Anterior cingulate cortex (tissue), 58 donors: ENCODE data around the gene AARS2.
"Not testable (repeated sequence)": the region's sequence is repeated elsewhere in the genome, so short reads cannot be mapped to it uniquely, and the experiment has no call there.

Experiments used
- DNase-seq, 58 donors: peaks; one replicate each; lab custom pipeline; 2025; lab: John Stamatoyannopoulos, UW

The AARS2 gene

GRCh38 chr6:44333273-44333919, 20.2 kb upstream of the AARS2 start:
- peak in 1 of 58 donors; percentile 21 for DNase-seq

- DNase-seq = no peak
Measured at GRCh38 chr6:44332585-44332984, 19.4 kb upstream of the AARS2 start.

DNA sequence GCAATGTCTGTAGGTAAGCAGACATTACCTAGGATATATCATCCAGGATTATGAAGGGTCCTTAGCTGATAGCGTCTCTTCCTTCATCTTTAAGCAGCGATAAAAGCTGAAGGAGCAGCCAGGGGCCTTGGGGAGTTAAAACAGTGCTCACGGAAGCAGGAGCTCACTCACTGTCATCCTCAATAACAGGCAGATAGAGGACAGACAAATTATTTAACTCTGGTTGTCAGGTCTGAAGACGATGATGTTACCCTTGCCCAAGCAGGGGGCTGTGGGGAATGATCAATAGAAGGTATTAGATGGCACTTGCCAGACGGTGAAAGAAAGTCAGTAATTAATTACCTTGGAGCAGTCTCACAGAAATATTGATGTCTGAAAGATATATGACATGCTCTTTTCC, 16.7 kb upstream of the AARS2 start:
- no peak for DNase-seq

DNA sequence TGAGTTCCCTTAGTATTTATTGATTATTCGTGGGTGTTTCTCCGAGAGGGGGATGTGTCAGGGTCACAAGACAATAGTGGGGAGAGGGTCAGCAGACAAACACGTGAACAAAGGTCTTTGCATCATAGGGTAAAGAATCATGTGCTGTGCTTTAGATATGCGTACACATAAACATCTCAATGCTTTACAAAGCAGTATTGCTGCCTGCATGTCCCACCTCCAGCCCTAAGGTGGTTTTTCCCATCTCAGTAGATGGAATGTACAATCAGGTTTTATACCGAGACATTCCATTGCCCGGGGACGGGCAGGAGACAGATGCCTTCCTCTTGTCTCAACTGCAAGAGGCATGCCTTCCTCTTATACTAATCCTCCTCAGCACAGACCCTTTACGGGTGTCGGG, 15.1 kb upstream of the AARS2 start:
- DNase-seq = not testable (repeated sequence)

DNA sequence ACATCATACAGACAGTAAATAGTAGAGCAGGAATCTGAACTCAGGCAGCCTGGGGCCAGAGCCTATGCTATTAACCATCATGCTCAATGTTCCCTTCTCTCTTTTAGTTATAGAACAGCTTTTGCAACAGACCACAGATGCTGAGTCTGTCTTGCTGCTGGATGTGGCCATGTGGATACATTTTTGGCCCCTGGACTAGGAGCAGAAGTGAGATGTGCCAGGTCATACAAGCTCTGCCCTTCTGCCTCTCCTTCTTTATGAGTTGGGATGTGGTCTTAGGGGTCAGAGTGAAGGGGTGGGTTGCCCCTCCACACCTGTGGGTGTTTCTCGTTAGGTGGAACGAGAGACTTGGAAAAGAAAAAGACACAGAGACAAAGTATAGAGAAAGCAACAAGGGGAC, 14.6 kb upstream of the AARS2 start:
- no peak for DNase-seq

GRCh38 chr6:44327096-44327495, 13.9 kb upstream of the AARS2 start:
- peak in 2 of 58 donors; percentile 8 to 13 for DNase-seq

GRCh38 chr6:44321210-44321609, 8.1 kb upstream of the AARS2 start:
- no peak for DNase-seq

GRCh38 chr6:44317136-44317631, 4.0 kb upstream of the AARS2 start:
- not testable (repeated sequence) for DNase-seq

DNA sequence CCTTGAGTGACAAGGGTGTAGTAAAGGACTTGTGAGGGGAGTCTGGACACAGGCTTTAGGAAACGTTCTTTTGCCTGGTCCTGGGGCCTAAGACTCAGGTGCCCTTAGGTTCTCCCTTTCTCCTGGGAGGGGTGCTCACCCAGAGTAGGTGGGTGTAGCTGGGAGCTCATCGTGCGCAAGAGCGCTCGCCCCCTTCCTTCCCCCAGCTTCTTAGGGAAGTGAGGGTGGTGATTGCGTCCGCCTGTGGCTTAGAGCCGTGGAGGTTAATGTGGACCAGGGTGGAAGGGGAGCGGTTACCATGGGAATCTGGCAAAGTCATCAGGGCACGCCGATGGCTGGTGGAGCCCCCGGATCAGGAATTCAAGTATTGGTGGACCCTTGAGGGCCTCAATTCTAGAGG, 3.3 kb upstream of the AARS2 start:
- DNase-seq = no peak

- DNase-seq = no peak
Measured at GRCh38 chr6:44315951-44316350, 2.8 kb upstream of the AARS2 start.

GRCh38 chr6:44315516-44315915, 2.4 kb upstream of the AARS2 start:
- peak in 1 of 58 donors; percentile 4 for DNase-seq

DNA sequence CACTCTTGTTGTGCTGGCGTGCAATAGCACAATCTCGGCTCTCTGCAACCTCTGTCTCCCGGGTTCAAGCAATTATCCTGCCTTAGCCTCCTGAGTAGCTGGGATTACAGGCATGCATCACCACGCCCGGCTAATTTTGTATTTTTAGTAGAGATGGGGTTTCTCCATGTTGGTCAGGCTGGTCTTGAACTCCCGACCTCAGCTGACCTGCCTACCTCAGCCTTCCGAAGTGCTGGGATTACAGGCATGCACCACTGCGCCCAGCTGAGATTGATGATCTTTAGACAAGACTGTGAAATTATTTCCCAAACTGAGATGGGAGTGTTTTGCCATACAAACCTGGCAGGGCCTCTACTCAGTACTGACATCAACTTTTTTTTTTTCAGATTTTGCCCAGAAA, 1.5 kb upstream of the AARS2 start:
- not testable (repeated sequence) for DNase-seq

- no peak for DNase-seq
Measured at GRCh38 chr6:44311767-44312166, 1.4 kb downstream of the AARS2 start.

- DNase-seq = no peak
Measured at GRCh38 chr6:44311304-44311703, 1.8 kb downstream of the AARS2 start.

GRCh38 chr6:44310241-44310640, 2.9 kb downstream of the AARS2 start:
- no peak for DNase-seq

- no peak for DNase-seq
Measured at GRCh38 chr6:44309631-44310030, 3.5 kb downstream of the AARS2 start.

- DNase-seq = no peak
Measured at GRCh38 chr6:44309092-44309491, 4.1 kb downstream of the AARS2 start.

DNA sequence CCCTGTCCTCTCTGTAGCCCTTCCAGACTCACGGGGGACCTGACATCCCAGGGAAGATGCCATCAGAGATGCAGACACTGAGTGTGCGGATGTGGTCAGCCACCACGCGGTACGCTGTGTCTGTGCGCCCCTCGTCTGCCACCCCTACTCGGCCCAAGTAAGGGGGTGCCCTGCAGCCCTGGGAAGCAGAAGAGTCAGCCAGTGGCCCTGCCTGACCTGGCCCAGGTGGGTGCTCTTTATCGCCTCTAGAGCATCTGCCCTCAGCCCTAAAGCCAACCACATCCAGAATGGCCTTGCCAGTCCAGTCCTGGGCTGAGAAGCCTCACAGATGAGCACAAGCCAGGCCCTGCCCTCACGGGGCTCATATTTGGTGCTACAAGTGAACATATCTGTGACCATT, 5.9 kb downstream of the AARS2 start:
- no peak for DNase-seq

- no peak for DNase-seq
Measured at GRCh38 chr6:44306710-44307109, 6.4 kb downstream of the AARS2 start.

DNA sequence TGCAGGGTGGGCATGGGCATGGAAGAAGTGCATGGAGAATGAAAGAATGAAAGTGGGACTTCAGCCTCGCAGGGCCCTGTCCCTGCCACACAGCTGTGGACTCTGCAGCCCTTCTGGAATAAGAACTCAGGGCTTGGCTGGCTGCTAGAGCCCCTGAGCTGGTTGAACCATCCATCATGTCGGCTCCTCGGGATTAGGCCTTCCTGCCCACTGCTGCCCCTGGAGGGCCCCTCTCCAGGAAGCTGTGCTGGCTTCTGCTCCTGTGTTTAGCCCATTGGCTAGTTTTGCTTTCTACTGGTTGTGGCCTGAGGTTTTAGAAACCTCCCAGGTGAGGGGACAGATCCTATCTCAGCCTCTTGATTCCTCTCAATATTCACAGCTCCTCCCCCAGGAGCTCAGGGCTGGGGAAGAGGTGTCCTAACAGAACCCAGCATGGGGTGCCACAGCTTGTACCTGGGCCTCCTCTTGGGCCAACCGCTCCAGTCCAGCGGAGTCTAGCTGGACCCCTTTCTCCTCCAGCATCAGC, 7.9 kb downstream of the AARS2 start:
- DNase-seq = no peak

GRCh38 chr6:44304282-44305199, 8.6 kb downstream of the AARS2 start:
- DNase-seq = peak in 15 of 58 donors; percentile 9 to 40 (median 12)
